Measurements from ENCODE around the gene TEX261.

Gene TEX261

GRCh38 chr2:70975237-70975636, 19.4 kb downstream of the TEX261 start:
- WGBS, result 89% methylated on average over 2 of the region's 2 CpGs
- Histone ChIP-seq H4K91ac (ENCODE audit: low read length) (no peak overlapping the region), H2BK5ac (ENCODE audit: low read depth, low read length, poor library complexity, severe bottlenecking) (no peak overlapping the region), H2BK12ac (ENCODE audit: low read length in 2 of 2) (no peak overlapping the region), H3K27me3 (ENCODE audit: control insufficient read depth in 1 of 2, insufficient read depth in 1 of 2, low read length in 2 of 2) (peaks cover 0 to 16% of the 10 kb centered on the region in 2 experiments), H2BK15ac (ENCODE audit: low read depth, poor library complexity, severe bottlenecking) (no peak overlapping the region), H3K27ac (ENCODE audit: low read length, poor library complexity, severe bottlenecking) (no peak overlapping the region), H2AFZ (ENCODE audit: low read depth, low read length) (no peak overlapping the region), H3K4me3 (ENCODE audit: insufficient read depth in 1 of 2, low read depth in 1 of 2, low read length in 2 of 2) (no peak overlapping the region), H3K4me2 (ENCODE audit: low read length, poor library complexity, severe bottlenecking) (no peak overlapping the region), H3K14ac (ENCODE audit: low read length in 2 of 2) (no peak overlapping the region), H3K36me3 (ENCODE audit: control insufficient read depth in 1 of 2, insufficient read depth in 2 of 2, low read depth in 1 of 2, low read length in 2 of 2) (no peaks in the 10 kb centered on the region), H3K18ac (ENCODE audit: low read depth in 1 of 2, low read length in 2 of 2) (no peak overlapping the region), H3K9ac (ENCODE audit: low read length) (no peak overlapping the region), H3K4me1 (ENCODE audit: control insufficient read depth, insufficient read depth, low read depth, low read length) (peaks cover 11% of the 10 kb centered on the region), H2AK5ac (ENCODE audit: low read length, severe bottlenecking) (no peak overlapping the region), H2BK120ac (ENCODE audit: low read depth, low read length) (no peak overlapping the region), H3K9me3 (ENCODE audit: control insufficient read depth, low read length) (no peaks in the 10 kb centered on the region), H3K23ac (ENCODE audit: low read length in 2 of 2) (no peak overlapping the region), H3K79me1 (replicated peaks; ENCODE audit: low read length, poor library complexity, severe bottlenecking) (no peaks in the 10 kb centered on the region), H3K4ac (ENCODE audit: low read depth in 1 of 2, low read length in 2 of 2) (no peak overlapping the region), H4K8ac (ENCODE audit: low read length) (no peak overlapping the region)
- DNase-seq, result no peak

- H3K14ac ChIP-seq (ENCODE audit: low read length in 2 of 2), result no peak overlapping the region
- H2BK120ac ChIP-seq (ENCODE audit: low read depth, low read length), result no peak overlapping the region
- no peak overlapping the region for H3K9ac ChIP-seq (ENCODE audit: low read length)
- H3K9me3 ChIP-seq (ENCODE audit: control insufficient read depth, low read length), result no peaks in the 10 kb centered on the region
- H4K8ac ChIP-seq (ENCODE audit: low read length), result no peak overlapping the region
- H2AK5ac ChIP-seq (ENCODE audit: low read length, severe bottlenecking), result no peak overlapping the region
- peaks cover 0 to 16% of the 10 kb centered on the region in 2 experiments for H3K27me3 ChIP-seq (ENCODE audit: control insufficient read depth in 1 of 2, insufficient read depth in 1 of 2, low read length in 2 of 2)
- no peak overlapping the region for H2BK5ac ChIP-seq (ENCODE audit: low read depth, low read length, poor library complexity, severe bottlenecking)
- no peak overlapping the region for H2AFZ ChIP-seq (ENCODE audit: low read depth, low read length)
- no peak overlapping the region for H3K27ac ChIP-seq (ENCODE audit: low read length, poor library complexity, severe bottlenecking)
- H3K79me1 ChIP-seq (replicated peaks; ENCODE audit: low read length, poor library complexity, severe bottlenecking), result no peaks in the 10 kb centered on the region
- peaks cover 11% of the 10 kb centered on the region for H3K4me1 ChIP-seq (ENCODE audit: control insufficient read depth, insufficient read depth, low read depth, low read length)
- no peak overlapping the region for H4K91ac ChIP-seq (ENCODE audit: low read length)
- no peak overlapping the region for H2BK12ac ChIP-seq (ENCODE audit: low read length in 2 of 2)
- no peak overlapping the region for H3K23ac ChIP-seq (ENCODE audit: low read length in 2 of 2)
- no peak overlapping the region for H3K4me2 ChIP-seq (ENCODE audit: low read length, poor library complexity, severe bottlenecking)
- H3K18ac ChIP-seq (ENCODE audit: low read depth in 1 of 2, low read length in 2 of 2), result no peak overlapping the region
- no peak overlapping the region for H3K4me3 ChIP-seq (ENCODE audit: insufficient read depth in 1 of 2, low read depth in 1 of 2, low read length in 2 of 2)
- no peak overlapping the region for H3K4ac ChIP-seq (ENCODE audit: low read depth in 1 of 2, low read length in 2 of 2)
- 93% methylated on average over 3 of the region's 3 CpGs for WGBS
- no peak for DNase-seq
- no peaks in the 10 kb centered on the region for H3K36me3 ChIP-seq (ENCODE audit: control insufficient read depth in 1 of 2, insufficient read depth in 2 of 2, low read depth in 1 of 2, low read length in 2 of 2)
- no peak overlapping the region for H2BK15ac ChIP-seq (ENCODE audit: low read depth, poor library complexity, severe bottlenecking)
Observed at GRCh38 chr2:70974592-70974991, 20.1 kb downstream of the TEX261 start.

GRCh38 chr2:70967189-70967588, 27.5 kb downstream of the TEX261 start:
- no peak overlapping the region for H3K27ac ChIP-seq (ENCODE audit: low read length, poor library complexity, severe bottlenecking)
- H4K8ac ChIP-seq (ENCODE audit: low read length), result no peak overlapping the region
- no peak overlapping the region for H2BK120ac ChIP-seq (ENCODE audit: low read depth, low read length)
- H3K14ac ChIP-seq (ENCODE audit: low read length in 2 of 2), result no peak overlapping the region
- no peak overlapping the region for H2AFZ ChIP-seq (ENCODE audit: low read depth, low read length)
- no peaks in the 10 kb centered on the region for H3K79me1 ChIP-seq (replicated peaks; ENCODE audit: low read length, poor library complexity, severe bottlenecking)
- H3K36me3 ChIP-seq (ENCODE audit: control insufficient read depth in 1 of 2, insufficient read depth in 2 of 2, low read depth in 1 of 2, low read length in 2 of 2), result no peaks in the 10 kb centered on the region
- peaks cover 27 to 35% of the 10 kb centered on the region in 2 experiments for H3K27me3 ChIP-seq (ENCODE audit: control insufficient read depth in 1 of 2, insufficient read depth in 1 of 2, low read length in 2 of 2)
- H3K4me2 ChIP-seq (ENCODE audit: low read length, poor library complexity, severe bottlenecking), result no peak overlapping the region
- no peak overlapping the region for H3K9ac ChIP-seq (ENCODE audit: low read length)
- no peak overlapping the region for H4K91ac ChIP-seq (ENCODE audit: low read length)
- H2AK5ac ChIP-seq (ENCODE audit: low read length, severe bottlenecking), result no peak overlapping the region
- peaks cover 7% of the 10 kb centered on the region for H3K4me1 ChIP-seq (ENCODE audit: control insufficient read depth, insufficient read depth, low read depth, low read length)
- H3K9me3 ChIP-seq (ENCODE audit: control insufficient read depth, low read length), result no peaks in the 10 kb centered on the region
- no peak overlapping the region for H2BK15ac ChIP-seq (ENCODE audit: low read depth, poor library complexity, severe bottlenecking)
- no peak overlapping the region for H2BK12ac ChIP-seq (ENCODE audit: low read length in 2 of 2)
- H2BK5ac ChIP-seq (ENCODE audit: low read depth, low read length, poor library complexity, severe bottlenecking), result no peak overlapping the region
- H3K18ac ChIP-seq (ENCODE audit: low read depth in 1 of 2, low read length in 2 of 2), result no peak overlapping the region
- H3K23ac ChIP-seq (ENCODE audit: low read length in 2 of 2), result no peak overlapping the region
- no peak overlapping the region for H3K4me3 ChIP-seq (ENCODE audit: insufficient read depth in 1 of 2, low read depth in 1 of 2, low read length in 2 of 2)
- no peak for DNase-seq
- WGBS, result 40% methylated on average over 1 of the region's 4 CpGs
- no peak overlapping the region for H3K4ac ChIP-seq (ENCODE audit: low read depth in 1 of 2, low read length in 2 of 2)

- Histone ChIP-seq H3K4me3 (ENCODE audit: insufficient read depth in 1 of 2, low read depth in 1 of 2, low read length in 2 of 2) (no peak overlapping the region), H3K9me3 (ENCODE audit: control insufficient read depth, low read length) (no peaks in the 10 kb centered on the region), H4K91ac (ENCODE audit: low read length) (no peak overlapping the region), H2BK12ac (ENCODE audit: low read length in 2 of 2) (no peak overlapping the region), H4K8ac (ENCODE audit: low read length) (no peak overlapping the region), H3K9ac (ENCODE audit: low read length) (no peak overlapping the region), H3K4ac (ENCODE audit: low read depth in 1 of 2, low read length in 2 of 2) (no peak overlapping the region), H2BK120ac (ENCODE audit: low read depth, low read length) (no peak overlapping the region), H3K18ac (ENCODE audit: low read depth in 1 of 2, low read length in 2 of 2) (no peak overlapping the region), H2BK5ac (ENCODE audit: low read depth, low read length, poor library complexity, severe bottlenecking) (no peak overlapping the region), H3K79me1 (replicated peaks; ENCODE audit: low read length, poor library complexity, severe bottlenecking) (no peaks in the 10 kb centered on the region), H2AK5ac (ENCODE audit: low read length, severe bottlenecking) (no peak overlapping the region), H3K36me3 (ENCODE audit: control insufficient read depth in 1 of 2, insufficient read depth in 2 of 2, low read depth in 1 of 2, low read length in 2 of 2) (no peaks in the 10 kb centered on the region), H3K27me3 (ENCODE audit: control insufficient read depth in 1 of 2, insufficient read depth in 1 of 2, low read length in 2 of 2) (peaks cover 32 to 37% of the 10 kb centered on the region in 2 experiments), H3K4me2 (ENCODE audit: low read length, poor library complexity, severe bottlenecking) (no peak overlapping the region), H3K23ac (ENCODE audit: low read length in 2 of 2) (no peak overlapping the region), H3K27ac (ENCODE audit: low read length, poor library complexity, severe bottlenecking) (no peak overlapping the region), H3K4me1 (ENCODE audit: control insufficient read depth, insufficient read depth, low read depth, low read length) (peaks cover 7% of the 10 kb centered on the region), H2AFZ (ENCODE audit: low read depth, low read length) (no peak overlapping the region), H2BK15ac (ENCODE audit: low read depth, poor library complexity, severe bottlenecking) (no peak overlapping the region), H3K14ac (ENCODE audit: low read length in 2 of 2) (no peak overlapping the region)
- 72% methylated on average over 3 of the region's 4 CpGs for WGBS
- DNase-seq, result no peak
Observed at GRCh38 chr2:70966681-70967080, 28.0 kb downstream of the TEX261 start.

Data from mesenchymal stem cell (in vitro differentiated cells and primary cell).